Gastroesophageal sphincter (tissue), 4 donors: Measurements from ENCODE around the gene SERPINA12. TPM values are rescaled to one million over a fixed set of nuclear protein-coding genes. Genes with fewer than 3 reads are reported as not detected.

Experiments
- ATAC-seq: fragments of 150-250 bp; one replicate; pipeline ENCODE4 v1.9.1; 2016; ENCODE audit warnings: mild to moderate bottlenecking, moderate library complexity
- H3K27ac ChIP-seq, 4 donors: fragments of 200-600 bp; sonication (generic) in 3 of 4; 1 replicate in 3 of 4; 2 replicates in 1 of 4; pipeline ENCODE4 v1.5.1; 2016 to 2019
- H3K27me3 ChIP-seq: fragments of 200-600 bp; sonication (generic); one replicate; pipeline ENCODE4 v1.5.1; 2019
- H3K36me3 ChIP-seq, 2 donors: fragments of 200-600 bp; sonication (generic); one replicate each; pipeline ENCODE4 v1.5.1; 2019; ENCODE audit warnings: control low read depth in 1 of 2
- H3K4me1 ChIP-seq, 3 donors: fragments of 200-600 bp; sonication (generic); 1 replicate in 2 of 3; 2 replicates in 1 of 3; pipeline ENCODE4 v1.5.1; 2016 to 2019; ENCODE audit warnings: control low read depth in 2 of 3
- H3K4me3 ChIP-seq, 2 donors: fragments of 200-600 bp; sonication (generic); one replicate each; pipeline ENCODE4 v1.5.1; 2019; ENCODE audit warnings: mild to moderate bottlenecking in 1 of 2, moderate library complexity in 1 of 2
- H3K9me3 ChIP-seq, 3 donors: fragments of 200-600 bp; sonication (generic); one replicate each; pipeline ENCODE4 v1.5.1; 2017 to 2019; ENCODE audit warnings: control low read depth in 2 of 3
- CTCF ChIP-seq, 4 experiments: fragments of 200-600 bp in 2 of 4; fragments of 450-650 bp in 2 of 4; sonication (generic) in 1 of 4; IDR thresholded peaks; one replicate each; pipeline ENCODE4 v1.5.1; 2017 to 2019; ENCODE audit warnings: antibody characterized with exemption in 4 of 4, mild to moderate bottlenecking in 2 of 4, moderate library complexity in 2 of 4
- EP300 ChIP-seq: sonication (generic); formaldehyde crosslinking; IDR thresholded peaks from one replicate; pipeline ENCODE4 v1.6.1; 2017; ENCODE audit warnings: antibody characterized with exemption, mild to moderate bottlenecking
- POLR2A ChIP-seq, 2 donors: fragments of 450-650 bp; IDR thresholded peaks; one replicate each; pipeline ENCODE4 v1.6.1; 2017; ENCODE audit warnings: antibody characterized with exemption in 2 of 2, mild to moderate bottlenecking in 2 of 2, moderate library complexity in 1 of 2
- POLR2AphosphoS5 ChIP-seq: sonication (generic); formaldehyde crosslinking; IDR thresholded peaks from one replicate; pipeline ENCODE4 v1.6.1; 2017; ENCODE audit warnings: antibody characterized with exemption
- WGBS, 2 donors: methylation state at CpG; one replicate each; pipeline ENCODE4 v1.1.5; 2018; ENCODE audit warnings: low coverage in 1 of 2; 5-methylcytosine and 5-hydroxymethylcytosine counted together
- total RNA-seq, 4 donors: library from RNA; depleted of rRNA; stranded (reverse); fragments of >200 nt; gene quantifications; one replicate each; pipeline ENCODE4 v1.1.0, GENCODE V29; 2016

The SERPINA12 gene
- total RNA-seq, 4 donors from 2014 or later = not detected

- no peaks in the 10 kb centered on the region for H3K4me1 ChIP-seq
- peaks cover 62% of the 10 kb centered on the region for H3K27me3 ChIP-seq
- 69 to 100% methylated on average over 1 to 3 of the region's 3 CpGs for WGBS, 2 donors
- H3K4me3 ChIP-seq = no peak overlapping the region
- no peak for ATAC-seq
- peaks cover 0 to 9% (median 0%) of the 10 kb centered on the region in 3 donors for H3K9me3 ChIP-seq
- no peak overlapping the region for H3K27ac ChIP-seq
- H3K36me3 ChIP-seq = no peaks in the 10 kb centered on the region
- TF ChIP-seq EP300 = no peak
- no peak for TF ChIP-seq POLR2A (IDR thresholded peaks at IDR 0.05)
Observed at GRCh38 chr14:94535506-94535905, 26.2 kb upstream of the SERPINA12 start.

DNA sequence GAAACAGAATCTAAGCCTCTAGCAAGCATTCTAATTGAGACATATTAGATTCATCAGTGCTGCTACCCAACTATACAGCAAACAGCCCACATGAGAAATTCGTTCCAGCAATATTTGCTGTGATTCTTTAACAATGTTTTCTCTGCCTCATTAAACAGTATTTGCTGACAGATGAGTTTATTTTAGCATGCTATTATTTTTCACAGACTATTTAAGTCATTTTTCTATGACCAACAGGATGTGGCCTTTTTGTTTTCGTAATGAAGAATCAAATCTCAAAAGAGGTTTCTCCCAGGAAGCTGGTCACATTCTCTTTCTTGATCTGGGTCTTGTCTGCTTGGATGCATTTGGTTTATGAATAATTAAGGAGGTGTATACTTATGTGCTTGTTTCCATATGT is 23.2 kb upstream of the SERPINA12 start:
- no peak overlapping the region for H3K4me3 ChIP-seq
- 53 to 71% methylated on average over 2 of the region's 2 CpGs for WGBS, 2 donors
- peaks cover 0 to 15% (median 0%) of the 10 kb centered on the region in 3 donors for H3K9me3 ChIP-seq
- TF ChIP-seq POLR2A (IDR thresholded peaks at IDR 0.05) (no peak), CTCF (IDR thresholded peaks at IDR 0.05) (no peak), EP300 (no peak), POLR2AphosphoS5 (no peak)
- H3K4me1 ChIP-seq = no peaks in the 10 kb centered on the region
- H3K27ac ChIP-seq = no peak overlapping the region
- peaks cover 46% of the 10 kb centered on the region for H3K27me3 ChIP-seq
- no peaks in the 10 kb centered on the region for H3K36me3 ChIP-seq
- ATAC-seq = no peak

DNA sequence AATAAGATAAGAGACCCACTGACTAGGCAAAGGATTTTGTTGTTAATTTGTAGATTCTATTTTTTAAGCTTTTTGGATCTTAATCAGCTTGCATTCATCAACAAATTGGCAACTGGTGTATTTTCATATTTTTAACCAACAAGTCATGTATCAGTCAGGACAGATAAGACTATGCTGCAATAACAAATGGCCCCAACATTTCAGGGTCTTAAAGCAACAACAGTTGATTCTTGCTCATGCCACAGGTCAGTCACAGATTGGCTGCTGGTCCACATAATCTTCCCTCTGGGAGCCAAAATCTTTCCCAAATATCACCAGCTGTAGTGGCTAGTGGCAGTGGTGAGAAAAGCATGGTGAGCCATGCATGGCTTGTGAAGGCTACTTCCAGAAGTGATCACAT is 21.9 kb upstream of the SERPINA12 start:
- Histone ChIP-seq H3K36me3 (no peaks in the 10 kb centered on the region), H3K27ac (no peak overlapping the region), H3K27me3 (peaks cover 47% of the 10 kb centered on the region), H3K9me3 (peaks cover 0 to 22% (median 0%) of the 10 kb centered on the region in 3 donors), H3K4me3 (no peak overlapping the region), H3K4me1 (no peaks in the 10 kb centered on the region)
- no peak for ATAC-seq
- TF ChIP-seq EP300 (no peak), POLR2A (IDR thresholded peaks at IDR 0.05) (no peak), CTCF (IDR thresholded peaks at IDR 0.05) (no peak), POLR2AphosphoS5 (no peak)

GRCh38 chr14:94524093-94524492 is 14.8 kb upstream of the SERPINA12 start:
- H3K9me3 ChIP-seq = peaks cover 0 to 21% (median 0%) of the 10 kb centered on the region in 3 donors
- no peak for ATAC-seq
- no peaks in the 10 kb centered on the region for H3K36me3 ChIP-seq
- WGBS, 2 donors = 80% methylated on average over 1 to 2 of the region's 3 CpGs
- no peak overlapping the region for H3K27ac ChIP-seq
- H3K4me1 ChIP-seq = no peaks in the 10 kb centered on the region
- TF ChIP-seq CTCF (IDR thresholded peaks at IDR 0.05) (no peak), POLR2AphosphoS5 (no peak), POLR2A (IDR thresholded peaks at IDR 0.05) (no peak), EP300 (no peak)
- no peak overlapping the region for H3K4me3 ChIP-seq
- H3K27me3 ChIP-seq = peaks cover 14% of the 10 kb centered on the region

DNA sequence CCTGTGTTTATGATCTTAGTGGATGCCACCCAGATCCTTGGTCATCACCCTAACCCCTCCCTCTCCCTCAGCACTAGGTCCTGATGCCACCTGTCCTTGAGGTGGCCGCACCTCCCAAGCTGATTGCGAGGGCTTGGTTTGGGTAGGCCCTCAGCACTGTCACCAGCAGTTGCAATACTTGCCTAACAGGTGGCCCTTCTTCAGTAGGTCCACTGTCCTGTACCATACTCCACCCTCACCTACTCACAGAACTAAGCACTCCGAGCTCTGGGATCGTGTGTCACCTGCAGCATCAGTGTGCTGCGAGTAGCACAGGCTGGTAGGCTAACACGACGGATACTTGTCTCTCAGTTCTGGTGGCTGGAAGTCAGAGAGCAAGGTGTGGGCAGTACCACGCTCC is 14.0 kb upstream of the SERPINA12 start:
- no peak for ATAC-seq
- Histone ChIP-seq H3K4me3 (no peak overlapping the region), H3K27me3 (peaks cover 14% of the 10 kb centered on the region), H3K27ac (no peak overlapping the region), H3K36me3 (no peaks in the 10 kb centered on the region), H3K4me1 (no peaks in the 10 kb centered on the region), H3K9me3 (peaks cover 0 to 20% (median 0%) of the 10 kb centered on the region in 3 donors)
- TF ChIP-seq POLR2A (IDR thresholded peaks at IDR 0.05) (no peak), POLR2AphosphoS5 (no peak), EP300 (no peak), CTCF (IDR thresholded peaks at IDR 0.05) (no peak)
- WGBS, 2 donors = 82% methylated on average over 7 of the region's 8 CpGs; no CpG with 5 or more reads in 1 of the 2 donors
